Stimulated activated CD4-positive, alpha-beta T cell treated with anti-CD3 and anti-CD28 coated beads, TNF-alpha, amount 100 ng/mL, for 1 hour (primary cell): ENCODE data around the gene TRIM54.

ENCODE experiments used
- DNase-seq, 3 donors: peaks; one replicate each; pipeline ENCODE4 v3.0.0-alpha.2; 2020; ENCODE audit warnings: low read depth in 3 of 3, low spot score in 1 of 3

Gene TRIM54

GRCh38 chr2:27353762-27354596 is 71.8 kb downstream of the TRIM54 start:
- no peak for DNase-seq

- no peak for DNase-seq
Measured at GRCh38 chr2:27354597-27354927, 72.3 kb downstream of the TRIM54 start.

GRCh38 chr2:27356056-27356381 is 73.8 kb downstream of the TRIM54 start:
- no peak for DNase-seq

DNA sequence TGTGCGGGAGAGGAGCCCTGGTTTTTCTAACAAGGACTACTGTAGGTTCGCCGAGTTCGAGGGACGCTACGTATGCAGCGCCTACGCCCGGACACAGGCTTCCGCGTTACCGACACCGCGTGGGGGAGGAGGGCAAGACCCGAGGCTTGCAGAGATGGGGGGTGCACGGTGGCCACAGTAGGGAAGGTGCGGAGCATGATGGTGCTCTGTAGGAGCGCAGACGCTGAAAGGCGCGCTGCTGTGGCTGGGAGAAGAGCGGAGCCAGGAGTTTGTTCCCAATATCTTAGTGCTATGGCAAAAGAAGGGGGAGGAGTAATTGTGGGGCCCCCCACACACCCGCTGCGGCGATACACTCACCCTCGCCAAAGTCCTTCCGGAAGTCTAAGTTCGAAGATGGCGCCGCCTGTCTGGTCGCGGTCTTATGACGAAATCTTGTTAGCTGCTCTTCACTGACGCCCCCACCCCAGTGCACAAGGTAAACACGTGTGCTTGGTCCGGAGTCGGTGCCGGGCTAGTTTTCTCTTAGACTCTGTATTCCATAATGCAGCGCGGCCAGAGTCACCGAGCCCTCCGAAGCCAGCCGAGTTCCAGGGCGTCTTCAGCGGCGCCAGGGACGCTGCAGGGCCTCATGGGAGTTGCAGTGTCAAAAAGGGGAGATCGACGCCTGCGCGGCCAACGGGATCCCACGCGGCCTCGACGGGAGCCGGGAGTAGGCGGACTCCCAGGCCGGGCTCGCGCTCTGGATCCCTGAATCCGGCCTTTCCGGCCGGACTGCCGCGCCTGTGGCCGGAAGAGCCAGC is 74.4 kb downstream of the TRIM54 start, which contains the start of gene GTF3C2:
TSS of gene GTF3C2 (minus strand) at position 383 of the 800 bp plus-strand sequence. CDS start 13,210 bp downstream, outside the sequence.
- DNase-seq = peak; percentile 74 to 81 (median 78)
